Panc1 (cell line): ENCODE data around the gene LGALS16. TPM values are rescaled to one million over a fixed set of nuclear protein-coding genes. Genes with fewer than 3 reads are reported as not detected.

ENCODE experiments used
- ATAC-seq: fragments of 200-7000 bp; cut with Tn5 transposase; 2 replicates; pipeline ENCODE4 v1.9.1; 2020; ENCODE audit warnings: mild to moderate bottlenecking, moderate library complexity
- BruUV-seq: library from RNA; stranded (reverse); fragments of 400-500 nt; replicated peaks from 2 replicates; lab custom pipeline; 2021; lab: Mats Ljungman, UMichigan
- CTCF ChIA-PET: fragments of 300-600 bp; sonication (Branson Sonifier 250); formaldehyde crosslinking; loops from one replicate; lab custom pipeline; 2022; ENCODE audit warnings: antibody characterized with exemption; lab: Charles Lee
- POLR2A ChIA-PET: fragments of 300-600 bp; sonication (Branson Sonifier 250); formaldehyde crosslinking; loops from one replicate; lab custom pipeline; 2022; ENCODE audit warnings: antibody characterized with exemption; lab: Charles Lee
- DNase-seq: peaks from one replicate; pipeline ENCODE4 v3.0.0-alpha.2; 2010; ENCODE audit warnings: low read depth, low spot score
- H3K27ac ChIP-seq: 2 replicates; pipeline ENCODE4 v1.5.1; 2011; ENCODE audit warnings: mild to moderate bottlenecking, low read length, inconsistent platforms
- H3K27me3 ChIP-seq: fragments of 200-500 bp; sonication (Bioruptor generic); 2 replicates; pipeline ENCODE4 v1.6.0; 2014; ENCODE audit warnings: low read length, inconsistent platforms; ENCODE audit not compliant: control insufficient read depth, insufficient read depth
- H3K36me3 ChIP-seq: fragments of 200-500 bp; sonication (Bioruptor generic); 2 replicates; pipeline ENCODE4 v1.5.1; 2014; ENCODE audit warnings: inconsistent platforms, mild to moderate bottlenecking, low read length, moderate library complexity; ENCODE audit not compliant: control insufficient read depth, insufficient read depth
- H3K4me1 ChIP-seq: 2 replicates; pipeline ENCODE4 v1.5.1; 2011; ENCODE audit warnings: inconsistent platforms, mild to moderate bottlenecking, low read length, moderate library complexity; ENCODE audit not compliant: control insufficient read depth, insufficient read depth
- H3K4me3 ChIP-seq, 2 experiments: 2 replicates each; pipeline ENCODE4 v1.5.1; 2011 to 2012; ENCODE audit warnings: low read depth in 2 of 2, low read length in 2 of 2, mild to moderate bottlenecking in 2 of 2, inconsistent platforms in 1 of 2, moderate library complexity in 1 of 2
- H3K9me3 ChIP-seq: fragments of 200-500 bp; sonication (Bioruptor generic); 2 replicates; pipeline ENCODE4 v1.5.1; 2014; ENCODE audit warnings: low read depth, mild to moderate bottlenecking, inconsistent platforms, low read length, moderate library complexity; ENCODE audit not compliant: control insufficient read depth, insufficient read depth
- CTCF ChIP-seq: fragments of 450-650 bp; IDR thresholded peaks from 2 replicates; pipeline ENCODE4 v1.5.1; 2017; ENCODE audit warnings: mild to moderate bottlenecking
- POLR2AphosphoS5 ChIP-seq: IDR thresholded peaks from 2 replicates; pipeline ENCODE4 v1.6.1; 2012; ENCODE audit warnings: mild to moderate bottlenecking, low read depth, low read length, moderate library complexity
- REST ChIP-seq, 2 experiments: IDR thresholded peaks; 2 replicates each; pipeline ENCODE4 v1.6.1; 2011 to 2012; ENCODE audit warnings: low read depth in 2 of 2, control low read depth in 1 of 2, low read length in 1 of 2, mild to moderate bottlenecking in 1 of 2, moderate library complexity in 1 of 2; ENCODE audit not compliant: insufficient read depth in 1 of 2
- SIN3A ChIP-seq: IDR thresholded peaks from 2 replicates; pipeline ENCODE4 v1.6.1; 2012; ENCODE audit warnings: low read depth, mild to moderate bottlenecking, low read length, moderate library complexity, borderline replicate concordance; ENCODE audit not compliant: insufficient read depth
- TCF7L2 ChIP-seq: IDR thresholded peaks from 2 replicates; pipeline ENCODE4 v1.6.1; 2011; ENCODE audit warnings: mild to moderate bottlenecking, low read depth, low read length, inconsistent platforms
- in situ Hi-C: cut with HindIII; loops from 2 replicates; pipeline ENCODE4 v1.10.0; 2016; ENCODE audit warnings: low sequenced_read_pairs, low pct_unique_long_range_greater_than_20kb
- intact Hi-C: fragments of 100-400 bp; cut with micrococcal nuclease; formaldehyde crosslinking; loops from one replicate; pipeline ENCODE4 v1.10.0; 2022; ENCODE audit not compliant: unreplicated experiment
- total RNA-seq: library from RNA; stranded (reverse); gene quantifications from one replicate; pipeline ENCODE4 v1.2.1, GENCODE V29; 2021; ENCODE audit not compliant: unreplicated experiment

LGALS16 gene
- total RNA-seq, 1 experiment from 2014 or later: not detected

- Histone ChIP-seq H3K4me1 (peaks cover 11% of the 10 kb centered on the region), H3K27ac (no peak overlapping the region), H3K4me3 (no peak overlapping the region), H3K27me3 (peaks cover 54% of the 10 kb centered on the region), H3K36me3 (no peaks in the 10 kb centered on the region), H3K9me3 (no peaks in the 10 kb centered on the region)
- CTCF ChIA-PET: interaction anchor here (1.0 to 9.0 kb wide), 3 partner anchors 88 to 239 kb away, joined by 3 to 508 read pairs (median 3); partner anchors contain the start of gene EID2
- intact Hi-C loops (no loop called here), in situ Hi-C loops (no loop called here)
- DNase-seq (no peak), ATAC-seq (peak; percentile 6)
- POLR2A ChIA-PET: no interaction called here
- no peak for TF ChIP-seq TCF7L2
- TF ChIP-seq SIN3A: no peak
- no peak for TF ChIP-seq CTCF
- TF ChIP-seq REST (IDR thresholded peaks at IDR 0.05; ENCODE audit: insufficient read depth in 1 of 2, low read depth in 2 of 2, low read length in 1 of 2): no peak
- TF ChIP-seq POLR2AphosphoS5: no peak
- BruUV-seq: no TSS peak
Observed at GRCh38 chr19:39679056-39679790, 23.5 kb downstream of the LGALS16 start.

GRCh38 chr19:39679791-39680168, 24.1 kb downstream of the LGALS16 start:
- Histone ChIP-seq H3K9me3 (no peaks in the 10 kb centered on the region), H3K4me1 (peaks cover 11% of the 10 kb centered on the region), H3K27me3 (peaks cover 54% of the 10 kb centered on the region), H3K27ac (no peak overlapping the region), H3K4me3 (no peak overlapping the region), H3K36me3 (no peaks in the 10 kb centered on the region)
- intact Hi-C loops (no loop called here), in situ Hi-C loops (no loop called here)
- DNase-seq (no peak), ATAC-seq (peak; percentile 31)
- TF ChIP-seq CTCF (no peak), TCF7L2 (no peak), REST (IDR thresholded peaks at IDR 0.05; ENCODE audit: insufficient read depth in 1 of 2, low read depth in 2 of 2, low read length in 1 of 2) (no peak)
- BruUV-seq: no TSS peak
- ChIA-PET CTCF (interaction anchor here (1.0 to 1.1 kb wide), 3 partner anchors 8 to 140 kb away, joined by 3 to 8 read pairs (median 3); partner anchors contain the start of gene EID2), POLR2A (no interaction called here)
